Bronchial epithelial cell (primary cell): ENCODE results near the gene MUTYH. TPM values are rescaled to one million over a fixed set of nuclear protein-coding genes. Genes with fewer than 3 reads are reported as not detected.

ENCODE experiments used
- DNase-seq: peaks from one replicate; pipeline ENCODE4 v3.0.0-alpha.2; 2010; ENCODE audit warnings: low read depth
- FAIRE-seq: peaks from 2 replicates; lab custom pipeline; 2011; peaks lifted over from hg19 to GRCh38; lab: Jason Lieb, UNC
- H3K27me3 ChIP-seq: 2 replicates; pipeline ENCODE4 v1.5.1; 2011; ENCODE audit warnings: low read length; ENCODE audit not compliant: control insufficient read depth, insufficient read depth
- H3K36me3 ChIP-seq: 2 replicates; pipeline ENCODE4 v1.5.1; 2011; ENCODE audit warnings: low read length; ENCODE audit not compliant: control insufficient read depth, insufficient read depth
- H3K4me3 ChIP-seq: 2 replicates; pipeline ENCODE4 v1.5.1; 2011; ENCODE audit warnings: mild to moderate bottlenecking, low read depth, low read length, control low read depth
- total RNA-seq: library from RNA; depleted of rRNA; stranded (reverse); fragments of >200 nt; gene quantifications from 2 replicates; pipeline ENCODE4 v1.2.1, GENCODE V29; 2014
- TF ChIP-seq, protein P1 (sequence below): IDR thresholded peaks from 2 replicates; pipeline ENCODE4 v1.5.1; 2011; ENCODE audit warnings: mild to moderate bottlenecking, moderate library complexity, low read length, control low read depth, inconsistent platforms; ENCODE audit not compliant: insufficient read depth, severe bottlenecking

Gene MUTYH
- total RNA-seq, 1 donor from 2014 or later, result 20.5 TPM

DNA sequence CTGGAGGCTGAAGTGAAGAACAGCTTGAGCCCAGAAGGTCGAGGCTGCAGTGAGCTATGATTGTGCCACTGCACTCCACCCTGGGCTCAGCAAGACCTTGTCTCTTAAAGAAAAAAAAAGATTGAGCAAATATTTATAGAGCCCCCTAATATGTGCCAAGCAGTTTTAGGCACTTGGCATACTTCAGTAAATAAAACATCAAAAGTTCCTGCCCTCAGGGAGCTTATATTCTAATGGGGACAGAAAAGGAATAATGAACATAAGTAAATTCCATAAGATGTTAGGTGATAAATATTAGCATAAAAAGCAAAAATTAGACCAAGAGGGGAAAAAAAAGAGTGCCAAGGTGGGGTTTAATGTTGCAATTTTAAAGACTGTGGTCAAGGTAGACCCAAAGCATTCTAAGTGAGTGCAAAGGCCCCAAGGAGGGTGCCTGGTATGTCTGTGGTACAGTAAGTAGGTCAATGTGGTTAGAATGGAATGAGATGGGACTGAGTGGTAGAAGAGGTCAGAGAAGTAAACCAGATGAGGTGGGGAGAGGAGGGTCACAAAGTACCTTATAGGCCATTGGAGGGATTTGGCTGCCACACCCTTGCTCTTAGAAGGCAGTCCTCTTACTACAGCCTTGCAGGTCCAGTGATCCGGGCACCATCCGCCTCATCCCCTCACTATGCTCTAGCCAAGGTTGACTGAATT is 2.5 kb downstream of the MUTYH start:
- FAIRE-seq (no peak), DNase-seq (no peak)
- H3K36me3 ChIP-seq, result peaks cover 9% of the 10 kb centered on the region
- TF ChIP-seq, protein P1, sequence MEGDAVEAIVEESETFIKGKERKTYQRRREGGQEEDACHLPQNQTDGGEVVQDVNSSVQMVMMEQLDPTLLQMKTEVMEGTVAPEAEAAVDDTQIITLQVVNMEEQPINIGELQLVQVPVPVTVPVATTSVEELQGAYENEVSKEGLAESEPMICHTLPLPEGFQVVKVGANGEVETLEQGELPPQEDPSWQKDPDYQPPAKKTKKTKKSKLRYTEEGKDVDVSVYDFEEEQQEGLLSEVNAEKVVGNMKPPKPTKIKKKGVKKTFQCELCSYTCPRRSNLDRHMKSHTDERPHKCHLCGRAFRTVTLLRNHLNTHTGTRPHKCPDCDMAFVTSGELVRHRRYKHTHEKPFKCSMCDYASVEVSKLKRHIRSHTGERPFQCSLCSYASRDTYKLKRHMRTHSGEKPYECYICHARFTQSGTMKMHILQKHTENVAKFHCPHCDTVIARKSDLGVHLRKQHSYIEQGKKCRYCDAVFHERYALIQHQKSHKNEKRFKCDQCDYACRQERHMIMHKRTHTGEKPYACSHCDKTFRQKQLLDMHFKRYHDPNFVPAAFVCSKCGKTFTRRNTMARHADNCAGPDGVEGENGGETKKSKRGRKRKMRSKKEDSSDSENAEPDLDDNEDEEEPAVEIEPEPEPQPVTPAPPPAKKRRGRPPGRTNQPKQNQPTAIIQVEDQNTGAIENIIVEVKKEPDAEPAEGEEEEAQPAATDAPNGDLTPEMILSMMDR, result no peak
- no peaks in the 10 kb centered on the region for H3K27me3 ChIP-seq
- no peak overlapping the region for H3K4me3 ChIP-seq

DNA sequence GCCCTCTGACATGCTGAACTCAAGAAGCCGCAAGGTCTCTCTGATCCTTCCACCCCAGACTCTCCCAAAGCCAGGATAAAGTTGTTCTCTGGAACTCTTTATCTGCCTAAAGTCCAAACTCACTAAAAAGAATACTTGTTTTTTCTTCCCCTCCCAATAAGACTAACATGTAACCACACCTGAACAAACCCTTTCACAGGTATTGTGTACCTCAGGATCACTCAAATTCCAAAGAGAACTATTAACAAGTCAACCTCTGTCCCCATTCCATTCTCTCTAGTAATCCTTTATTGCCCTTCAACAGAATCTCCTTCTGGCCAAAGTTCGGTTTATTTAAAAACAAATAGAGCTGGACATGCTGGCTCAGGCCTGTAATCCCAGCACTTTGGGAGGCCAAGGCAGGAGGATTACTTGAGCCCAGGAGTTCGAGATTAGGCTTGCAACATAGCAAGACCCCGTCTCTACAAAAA is 4.3 kb downstream of the MUTYH start:
- no peaks in the 10 kb centered on the region for H3K27me3 ChIP-seq
- FAIRE-seq (no peak), DNase-seq (peak; percentile 41)
- H3K4me3 ChIP-seq, result no peak overlapping the region
- TF ChIP-seq, protein P1, result no peak
- H3K36me3 ChIP-seq, result no peaks in the 10 kb centered on the region

DNA sequence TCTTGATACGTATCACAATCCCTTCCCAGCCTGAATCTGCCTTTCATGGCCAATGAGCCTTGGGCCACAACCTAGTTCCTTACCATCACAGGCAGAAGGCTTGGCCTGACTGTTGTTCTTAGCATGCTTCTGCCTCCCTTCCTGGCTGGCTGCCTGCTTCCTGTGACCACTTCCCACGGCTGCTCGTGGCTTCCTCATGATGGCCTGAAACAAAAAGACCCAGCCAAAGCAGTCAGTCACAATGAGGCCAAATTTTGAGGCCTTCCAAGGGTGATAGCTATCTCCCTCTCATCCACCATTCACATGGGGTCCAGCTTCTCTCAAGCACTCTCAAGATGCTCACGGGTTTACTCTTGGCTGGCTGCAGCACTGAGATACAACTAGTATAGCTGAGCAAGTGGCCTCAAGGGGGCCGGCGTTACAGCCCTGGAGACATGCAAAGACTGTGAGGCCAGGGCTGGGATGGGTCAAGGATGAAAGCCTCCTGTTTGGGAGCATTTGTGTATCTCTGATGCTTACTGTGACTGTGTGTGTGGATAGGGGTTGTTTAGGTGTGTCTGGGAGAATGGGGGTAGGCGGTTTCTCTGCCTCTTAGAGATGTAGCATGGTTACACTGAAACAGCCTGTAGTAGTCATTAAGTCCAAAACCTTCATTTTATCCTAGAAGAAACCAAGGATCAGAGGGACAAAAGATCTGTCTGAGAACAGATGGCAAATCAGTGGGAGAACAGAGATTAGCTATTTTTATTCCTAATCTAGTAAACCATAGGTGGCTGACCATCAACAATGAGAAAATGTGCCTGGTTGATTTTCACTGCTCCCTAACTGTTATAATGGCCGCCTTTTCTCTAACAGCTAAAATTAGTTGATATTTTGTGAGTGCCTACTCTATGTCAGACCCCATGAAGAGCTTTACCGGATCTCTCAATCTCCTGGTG is 5.7 kb downstream of the MUTYH start:
- no peak for FAIRE-seq

DNA sequence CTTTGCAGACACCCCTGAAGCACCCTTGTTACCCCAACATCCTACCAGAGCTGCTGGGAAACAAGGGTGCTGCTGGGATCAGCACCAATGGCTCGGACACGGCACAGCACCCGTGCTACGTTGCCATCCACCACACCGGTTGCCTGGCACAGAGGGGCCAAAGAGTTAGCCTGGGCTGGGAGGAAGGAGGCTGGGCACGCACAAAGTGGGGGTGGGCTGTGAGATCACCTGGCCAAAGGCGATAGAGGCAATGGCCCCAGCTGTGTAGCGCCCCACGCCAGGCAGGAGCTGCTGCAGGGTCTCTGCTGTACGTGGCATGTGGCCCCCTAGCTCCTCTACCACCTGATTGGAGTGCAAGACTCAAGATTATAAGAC is 7.9 kb downstream of the MUTYH start:
- Histone ChIP-seq H3K27me3 (no peaks in the 10 kb centered on the region), H3K4me3 (no peak overlapping the region), H3K36me3 (no peaks in the 10 kb centered on the region)
- FAIRE-seq, result no peak
- DNase-seq, result no peak
- TF ChIP-seq, protein P1, result no peak

More for the DNA sequence above, 5.7 kb downstream of the MUTYH start:
- TF ChIP-seq, protein P1, result no peak
- Histone ChIP-seq H3K36me3 (no peaks in the 10 kb centered on the region), H3K4me3 (no peak overlapping the region), H3K27me3 (no peaks in the 10 kb centered on the region)
- DNase-seq, result no peak

DNA sequence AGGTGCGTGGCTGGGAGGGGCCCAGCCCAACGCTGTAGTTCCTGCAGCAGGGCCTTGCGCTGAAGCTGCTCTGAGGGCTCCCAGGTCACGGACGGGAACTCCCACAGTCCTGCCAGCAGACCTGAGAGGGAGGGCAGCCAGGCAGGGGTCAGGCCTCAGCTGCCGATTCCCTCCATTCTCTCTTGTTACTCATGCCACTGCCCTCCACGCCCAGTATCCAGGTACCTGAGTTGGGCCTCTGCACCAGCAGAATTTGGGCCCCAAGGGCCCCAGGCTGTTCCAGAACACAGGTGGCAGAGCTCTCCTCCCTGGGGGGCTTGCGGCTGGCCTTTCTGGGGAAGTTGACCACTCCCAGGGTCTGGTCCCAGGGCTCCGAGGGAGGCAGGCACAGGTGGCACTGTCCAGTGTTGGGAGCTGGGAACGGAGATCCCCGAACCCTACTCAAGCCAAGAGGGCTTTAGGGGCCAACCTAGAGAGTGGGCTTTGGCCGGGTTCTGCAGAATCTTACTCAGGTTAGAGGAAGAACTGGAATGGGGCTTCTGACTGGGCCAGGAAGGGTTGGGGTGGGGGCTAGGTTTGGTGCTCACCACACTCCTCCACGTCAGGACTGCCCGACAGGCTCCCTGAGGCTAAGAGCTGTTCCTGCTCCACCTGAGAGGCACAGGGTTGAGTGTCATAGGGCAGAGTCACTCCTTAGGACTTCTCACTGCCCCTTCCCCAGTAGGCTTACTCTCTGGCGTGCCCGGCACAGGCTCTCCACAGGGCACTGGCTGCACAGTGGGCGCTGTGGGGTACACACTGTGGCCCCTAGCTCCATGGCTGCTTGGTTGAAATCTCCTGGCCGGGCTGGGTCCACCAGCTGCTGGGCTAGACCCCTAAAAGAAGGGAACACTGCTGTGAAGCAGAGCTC is 8.5 kb downstream of the MUTYH start:
- FAIRE-seq (no peak), DNase-seq (no peak)
- TF ChIP-seq, protein P1, result no peak
- no peaks in the 10 kb centered on the region for H3K36me3 ChIP-seq
- H3K27me3 ChIP-seq, result peaks cover 3% of the 10 kb centered on the region
- H3K4me3 ChIP-seq, result no peak overlapping the region
